ENCODE data around the gene NOA1.

DNA sequence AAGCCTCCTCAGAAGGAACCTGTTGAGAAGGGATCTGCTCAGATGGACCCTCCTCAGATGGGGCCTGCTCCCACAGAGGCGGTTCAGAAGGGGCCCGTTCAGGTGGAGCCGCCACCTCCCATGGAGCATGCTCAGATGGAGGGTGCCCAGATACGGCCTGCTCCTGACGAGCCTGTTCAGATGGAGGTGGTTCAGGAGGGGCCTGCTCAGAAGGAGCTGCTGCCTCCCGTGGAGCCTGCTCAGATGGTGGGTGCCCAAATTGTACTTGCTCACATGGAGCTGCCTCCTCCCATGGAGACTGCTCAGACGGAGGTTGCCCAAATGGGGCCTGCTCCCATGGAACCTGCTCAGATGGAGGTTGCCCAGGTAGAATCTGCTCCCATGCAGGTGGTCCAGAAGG lies 46.8 kb downstream of the NOA1 start:
- TF ChIP-seq CTCF (conservative IDR thresholded peaks at IDR 0.05; ENCODE audit: low read length) (no peak), EZH2phosphoT487 (IDR thresholded peaks at IDR 0.05; ENCODE audit: borderline replicate concordance) (no peak)
